ENCODE data around the gene GARRE1. TPM values are rescaled to one million over a fixed set of nuclear protein-coding genes. Genes with fewer than 3 reads are reported as not detected.

Gene GARRE1
- total and polyA plus RNA-seq, 2 experiments from 2014 or later = 16.0 to 20.0 TPM

DNA sequence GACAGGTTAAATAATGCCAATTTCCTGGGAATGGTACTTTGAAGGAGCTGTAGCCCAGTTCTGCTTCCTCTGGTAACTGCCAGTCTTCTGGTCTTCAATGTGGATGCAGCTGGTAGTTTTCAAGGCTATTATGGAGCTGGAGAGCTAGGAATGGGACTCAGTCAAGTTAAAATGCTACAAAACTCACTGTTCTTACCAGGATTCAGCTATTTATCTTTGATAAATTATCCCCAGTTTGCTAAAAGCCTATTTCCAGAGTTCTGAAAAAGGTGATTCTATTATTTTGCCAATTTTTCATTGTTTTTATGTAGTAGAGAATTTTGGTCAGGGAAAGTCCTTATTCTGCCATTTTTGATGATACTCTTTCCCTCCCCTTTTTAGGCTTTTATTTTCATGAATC lies 40.7 kb downstream of the GARRE1 start:
- Histone ChIP-seq H3K36me3 (ENCODE audit: insufficient read depth) (no peaks in the 10 kb centered on the region), H3K9me2 (ENCODE audit: insufficient read depth) (no peaks in the 10 kb centered on the region), H3K27ac (ENCODE audit: low read depth) (no peak overlapping the region), H3K27me3 (ENCODE audit: insufficient read depth) (no peaks in the 10 kb centered on the region), H3K4me3 (no peak overlapping the region), H3F3A (replicated peaks; ENCODE audit: low read depth) (no peaks in the 10 kb centered on the region), H3K4me1 (ENCODE audit: insufficient read depth) (no peaks in the 10 kb centered on the region), H4K20me1 (replicated peaks; ENCODE audit: insufficient read depth) (no peaks in the 10 kb centered on the region; the same call in 1 of the 2 replicates), H2AFZ (no peak overlapping the region), H3K79me2 (replicated peaks; ENCODE audit: insufficient read depth) (no peaks in the 10 kb centered on the region), H3K4me2 (no peak overlapping the region)
- TF ChIP-seq, protein P1, sequence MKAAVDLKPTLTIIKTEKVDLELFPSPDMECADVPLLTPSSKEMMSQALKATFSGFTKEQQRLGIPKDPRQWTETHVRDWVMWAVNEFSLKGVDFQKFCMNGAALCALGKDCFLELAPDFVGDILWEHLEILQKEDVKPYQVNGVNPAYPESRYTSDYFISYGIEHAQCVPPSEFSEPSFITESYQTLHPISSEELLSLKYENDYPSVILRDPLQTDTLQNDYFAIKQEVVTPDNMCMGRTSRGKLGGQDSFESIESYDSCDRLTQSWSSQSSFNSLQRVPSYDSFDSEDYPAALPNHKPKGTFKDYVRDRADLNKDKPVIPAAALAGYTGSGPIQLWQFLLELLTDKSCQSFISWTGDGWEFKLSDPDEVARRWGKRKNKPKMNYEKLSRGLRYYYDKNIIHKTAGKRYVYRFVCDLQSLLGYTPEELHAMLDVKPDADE (IDR thresholded peaks at IDR 0.05) = no peak
- TF ChIP-seq CREB1 (CRISPR knock-in tag; IDR thresholded peaks at IDR 0.05; ENCODE audit: low read depth) (no peak), EZH2 (IDR thresholded peaks at IDR 0.05; ENCODE audit: low read depth, unreplicated experiment) (no peak), JUNB (IDR thresholded peaks at IDR 0.05; ENCODE audit: unreplicated experiment) (no peak)
- Mint-ChIP-seq H3K36me3 (ENCODE audit: low read depth) (no peaks in the 10 kb centered on the region; the same call in 2 of the 3 replicates), H3K27ac (no peak overlapping the region), H3K27me3 (ENCODE audit: insufficient read depth, low read depth, poor library complexity) (no peaks in the 10 kb centered on the region), H3K9me3 (no peaks in the 10 kb centered on the region; the same call in 2 of the 3 replicates), H3K4me3 (no peak overlapping the region), H3K4me1 (no peaks in the 10 kb centered on the region)
- no peak for ATAC-seq
- no peak for DNase-seq (ENCODE audit: low spot score)

- Mint-ChIP-seq H3K27ac (no peak overlapping the region), H3K4me3 (no peak overlapping the region), H3K27me3 (ENCODE audit: insufficient read depth, low read depth, poor library complexity) (no peaks in the 10 kb centered on the region), H3K36me3 (ENCODE audit: low read depth) (peaks cover 9% of the 10 kb centered on the region; the same call in 2 of the 3 replicates), H3K4me1 (no peaks in the 10 kb centered on the region), H3K9me3 (no peaks in the 10 kb centered on the region)
- H4K20me1 ChIP-seq (replicated peaks; ENCODE audit: insufficient read depth) = no peaks in the 10 kb centered on the region
- no peak for DNase-seq (ENCODE audit: low spot score)
- no peaks in the 10 kb centered on the region for H3K79me2 ChIP-seq (replicated peaks; ENCODE audit: insufficient read depth)
- no peak overlapping the region for H3K27ac ChIP-seq (ENCODE audit: low read depth)
- no peak overlapping the region for H3K4me2 ChIP-seq
- H3K4me1 ChIP-seq (ENCODE audit: insufficient read depth) = no peaks in the 10 kb centered on the region
- no peak overlapping the region for H3K4me3 ChIP-seq
- no peaks in the 10 kb centered on the region for H3K36me3 ChIP-seq (ENCODE audit: insufficient read depth)
- ATAC-seq = no peak
- no peak overlapping the region for H2AFZ ChIP-seq
- no peaks in the 10 kb centered on the region for H3K9me2 ChIP-seq (ENCODE audit: insufficient read depth)
- H3K27me3 ChIP-seq (ENCODE audit: insufficient read depth) = no peaks in the 10 kb centered on the region
- H3F3A ChIP-seq (replicated peaks; ENCODE audit: low read depth) = no peaks in the 10 kb centered on the region
- TF ChIP-seq, protein P2, sequence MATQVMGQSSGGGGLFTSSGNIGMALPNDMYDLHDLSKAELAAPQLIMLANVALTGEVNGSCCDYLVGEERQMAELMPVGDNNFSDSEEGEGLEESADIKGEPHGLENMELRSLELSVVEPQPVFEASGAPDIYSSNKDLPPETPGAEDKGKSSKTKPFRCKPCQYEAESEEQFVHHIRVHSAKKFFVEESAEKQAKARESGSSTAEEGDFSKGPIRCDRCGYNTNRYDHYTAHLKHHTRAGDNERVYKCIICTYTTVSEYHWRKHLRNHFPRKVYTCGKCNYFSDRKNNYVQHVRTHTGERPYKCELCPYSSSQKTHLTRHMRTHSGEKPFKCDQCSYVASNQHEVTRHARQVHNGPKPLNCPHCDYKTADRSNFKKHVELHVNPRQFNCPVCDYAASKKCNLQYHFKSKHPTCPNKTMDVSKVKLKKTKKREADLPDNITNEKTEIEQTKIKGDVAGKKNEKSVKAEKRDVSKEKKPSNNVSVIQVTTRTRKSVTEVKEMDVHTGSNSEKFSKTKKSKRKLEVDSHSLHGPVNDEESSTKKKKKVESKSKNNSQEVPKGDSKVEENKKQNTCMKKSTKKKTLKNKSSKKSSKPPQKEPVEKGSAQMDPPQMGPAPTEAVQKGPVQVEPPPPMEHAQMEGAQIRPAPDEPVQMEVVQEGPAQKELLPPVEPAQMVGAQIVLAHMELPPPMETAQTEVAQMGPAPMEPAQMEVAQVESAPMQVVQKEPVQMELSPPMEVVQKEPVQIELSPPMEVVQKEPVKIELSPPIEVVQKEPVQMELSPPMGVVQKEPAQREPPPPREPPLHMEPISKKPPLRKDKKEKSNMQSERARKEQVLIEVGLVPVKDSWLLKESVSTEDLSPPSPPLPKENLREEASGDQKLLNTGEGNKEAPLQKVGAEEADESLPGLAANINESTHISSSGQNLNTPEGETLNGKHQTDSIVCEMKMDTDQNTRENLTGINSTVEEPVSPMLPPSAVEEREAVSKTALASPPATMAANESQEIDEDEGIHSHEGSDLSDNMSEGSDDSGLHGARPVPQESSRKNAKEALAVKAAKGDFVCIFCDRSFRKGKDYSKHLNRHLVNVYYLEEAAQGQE (IDR thresholded peaks at IDR 0.05; ENCODE audit: unreplicated experiment) = no peak
- TF ChIP-seq, protein P3, sequence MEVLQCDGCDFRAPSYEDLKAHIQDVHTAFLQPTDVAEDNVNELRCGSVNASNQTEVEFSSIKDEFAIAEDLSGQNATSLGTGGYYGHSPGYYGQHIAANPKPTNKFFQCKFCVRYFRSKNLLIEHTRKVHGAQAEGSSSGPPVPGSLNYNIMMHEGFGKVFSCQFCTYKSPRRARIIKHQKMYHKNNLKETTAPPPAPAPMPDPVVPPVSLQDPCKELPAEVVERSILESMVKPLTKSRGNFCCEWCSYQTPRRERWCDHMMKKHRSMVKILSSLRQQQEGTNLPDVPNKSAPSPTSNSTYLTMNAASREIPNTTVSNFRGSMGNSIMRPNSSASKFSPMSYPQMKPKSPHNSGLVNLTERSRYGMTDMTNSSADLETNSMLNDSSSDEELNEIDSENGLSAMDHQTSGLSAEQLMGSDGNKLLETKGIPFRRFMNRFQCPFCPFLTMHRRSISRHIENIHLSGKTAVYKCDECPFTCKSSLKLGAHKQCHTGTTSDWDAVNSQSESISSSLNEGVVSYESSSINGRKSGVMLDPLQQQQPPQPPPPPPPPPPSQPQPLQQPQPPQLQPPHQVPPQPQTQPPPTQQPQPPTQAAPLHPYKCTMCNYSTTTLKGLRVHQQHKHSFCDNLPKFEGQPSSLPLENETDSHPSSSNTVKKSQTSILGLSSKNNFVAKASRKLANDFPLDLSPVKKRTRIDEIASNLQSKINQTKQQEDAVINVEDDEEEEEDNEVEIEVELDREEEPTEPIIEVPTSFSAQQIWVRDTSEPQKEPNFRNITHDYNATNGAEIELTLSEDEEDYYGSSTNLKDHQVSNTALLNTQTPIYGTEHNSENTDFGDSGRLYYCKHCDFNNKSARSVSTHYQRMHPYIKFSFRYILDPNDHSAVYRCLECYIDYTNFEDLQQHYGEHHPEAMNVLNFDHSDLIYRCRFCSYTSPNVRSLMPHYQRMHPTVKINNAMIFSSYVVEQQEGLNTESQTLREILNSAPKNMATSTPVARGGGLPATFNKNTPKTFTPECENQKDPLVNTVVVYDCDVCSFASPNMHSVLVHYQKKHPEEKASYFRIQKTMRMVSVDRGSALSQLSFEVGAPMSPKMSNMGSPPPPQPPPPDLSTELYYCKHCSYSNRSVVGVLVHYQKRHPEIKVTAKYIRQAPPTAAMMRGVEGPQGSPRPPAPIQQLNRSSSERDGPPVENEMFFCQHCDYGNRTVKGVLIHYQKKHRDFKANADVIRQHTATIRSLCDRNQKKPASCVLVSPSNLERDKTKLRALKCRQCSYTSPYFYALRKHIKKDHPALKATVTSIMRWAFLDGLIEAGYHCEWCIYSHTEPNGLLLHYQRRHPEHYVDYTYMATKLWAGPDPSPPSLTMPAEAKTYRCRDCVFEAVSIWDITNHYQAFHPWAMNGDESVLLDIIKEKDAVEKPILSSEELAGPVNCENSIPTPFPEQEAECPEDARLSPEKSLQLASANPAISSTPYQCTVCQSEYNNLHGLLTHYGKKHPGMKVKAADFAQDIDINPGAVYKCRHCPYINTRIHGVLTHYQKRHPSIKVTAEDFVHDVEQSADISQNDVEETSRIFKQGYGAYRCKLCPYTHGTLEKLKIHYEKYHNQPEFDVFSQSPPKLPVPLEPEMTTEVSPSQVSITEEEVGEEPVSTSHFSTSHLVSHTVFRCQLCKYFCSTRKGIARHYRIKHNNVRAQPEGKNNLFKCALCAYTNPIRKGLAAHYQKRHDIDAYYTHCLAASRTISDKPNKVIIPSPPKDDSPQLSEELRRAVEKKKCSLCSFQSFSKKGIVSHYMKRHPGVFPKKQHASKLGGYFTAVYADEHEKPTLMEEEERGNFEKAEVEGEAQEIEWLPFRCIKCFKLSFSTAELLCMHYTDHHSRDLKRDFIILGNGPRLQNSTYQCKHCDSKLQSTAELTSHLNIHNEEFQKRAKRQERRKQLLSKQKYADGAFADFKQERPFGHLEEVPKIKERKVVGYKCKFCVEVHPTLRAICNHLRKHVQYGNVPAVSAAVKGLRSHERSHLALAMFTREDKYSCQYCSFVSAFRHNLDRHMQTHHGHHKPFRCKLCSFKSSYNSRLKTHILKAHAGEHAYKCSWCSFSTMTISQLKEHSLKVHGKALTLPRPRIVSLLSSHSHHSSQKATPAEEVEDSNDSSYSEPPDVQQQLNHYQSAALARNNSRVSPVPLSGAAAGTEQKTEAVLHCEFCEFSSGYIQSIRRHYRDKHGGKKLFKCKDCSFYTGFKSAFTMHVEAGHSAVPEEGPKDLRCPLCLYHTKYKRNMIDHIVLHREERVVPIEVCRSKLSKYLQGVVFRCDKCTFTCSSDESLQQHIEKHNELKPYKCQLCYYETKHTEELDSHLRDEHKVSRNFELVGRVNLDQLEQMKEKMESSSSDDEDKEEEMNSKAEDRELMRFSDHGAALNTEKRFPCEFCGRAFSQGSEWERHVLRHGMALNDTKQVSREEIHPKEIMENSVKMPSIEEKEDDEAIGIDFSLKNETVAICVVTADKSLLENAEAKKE (CRISPR knock-in tag; IDR thresholded peaks at IDR 0.05) = no peak
- TF ChIP-seq CREB1 (CRISPR knock-in tag; IDR thresholded peaks at IDR 0.05; ENCODE audit: low read depth) (no peak), EZH2phosphoT487 (IDR thresholded peaks at IDR 0.05; ENCODE audit: unreplicated experiment) (no peak), ZNF331 (CRISPR knock-in tag; IDR thresholded peaks at IDR 0.05; ENCODE audit: low read depth) (no peak), NANOG (IDR thresholded peaks at IDR 0.05; ENCODE audit: borderline replicate concordance) (no peak)
Observed at GRCh38 chr19:34298891-34299520, 44.7 kb downstream of the GARRE1 start.

Data from GM23338 (cell line).